Activated CD4-positive, alpha-beta T cell treated with anti-CD3 and anti-CD28 coated beads for 1 hour (primary cell): ENCODE data around the gene ATP6V0D1.
"Not testable (repeated sequence)": the region's sequence is repeated elsewhere in the genome, so short reads cannot be mapped to it uniquely, and the experiment has no call there.

ENCODE experiments used
- DNase-seq: peaks from one replicate; pipeline ENCODE4 v3.0.0-alpha.2; 2020

ATP6V0D1 gene

DNA sequence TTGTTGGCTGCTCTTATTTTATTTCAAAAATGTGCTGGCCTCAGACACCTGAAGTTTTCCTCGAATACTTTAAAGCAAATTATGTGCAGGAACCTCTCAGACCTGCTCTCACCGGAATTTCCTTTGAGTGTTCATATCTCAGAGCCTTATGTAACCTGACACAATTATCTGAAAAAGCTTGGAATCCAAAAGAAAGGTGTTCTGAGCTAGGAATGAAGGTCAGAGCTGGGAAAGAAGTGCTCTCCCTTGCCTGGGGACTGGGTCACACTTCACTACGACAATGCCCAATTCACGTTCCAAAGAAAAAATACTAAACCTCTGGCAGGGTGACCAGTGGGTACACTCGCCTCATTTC, 56.7 kb downstream of the ATP6V0D1 start:
- no peak for DNase-seq

DNA sequence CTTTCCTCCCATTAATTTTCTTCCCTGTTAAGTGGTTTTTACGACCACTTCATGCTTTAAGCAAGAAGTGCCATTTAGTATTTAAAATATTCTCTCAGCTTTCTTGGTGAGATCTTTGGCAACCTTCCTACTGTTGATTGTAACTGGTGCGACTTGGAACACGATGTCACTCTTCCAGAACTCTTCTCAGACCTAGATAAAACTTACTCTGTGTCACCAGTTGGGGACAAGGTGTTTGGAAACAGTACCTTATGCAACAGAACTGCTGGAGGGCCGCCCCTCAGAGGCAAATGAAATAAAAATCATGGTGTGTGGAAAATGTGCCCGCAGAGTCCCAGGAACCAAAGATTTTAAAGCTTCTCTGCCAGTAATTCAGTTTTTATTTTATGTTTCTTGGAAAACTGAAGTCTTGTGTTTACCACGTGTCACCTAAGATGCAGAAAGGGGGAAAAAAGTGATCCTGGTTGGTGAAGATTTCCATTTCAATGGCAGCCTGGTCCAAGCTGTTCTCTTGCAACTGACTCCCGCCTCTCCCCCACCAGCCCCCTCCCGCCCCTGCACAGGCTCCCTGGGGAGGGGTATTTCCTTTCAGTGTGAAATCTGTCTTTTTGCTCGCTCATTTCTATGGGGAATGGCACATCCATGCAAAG, 57.2 kb downstream of the ATP6V0D1 start:
- DNase-seq, result no peak

DNA sequence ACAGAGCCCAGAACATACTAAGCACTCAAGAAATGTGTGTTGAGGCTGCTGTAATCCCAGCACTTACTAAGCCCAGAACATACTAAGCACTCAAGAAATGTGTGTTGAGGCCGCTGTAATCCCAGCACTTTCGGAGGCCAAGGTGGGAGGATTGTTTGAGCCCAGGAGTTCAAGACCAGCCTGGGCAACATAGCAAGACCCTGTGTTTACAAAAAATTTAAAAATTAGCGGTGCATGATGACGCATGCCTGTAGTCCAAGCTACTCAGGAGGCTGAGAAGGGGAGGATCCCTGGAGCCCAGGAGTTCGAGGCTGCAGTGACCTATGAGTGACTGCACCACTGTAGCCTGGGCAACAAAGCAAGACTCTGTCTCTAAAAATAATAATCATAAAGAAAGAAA, 57.9 kb downstream of the ATP6V0D1 start:
- DNase-seq, result no peak

DNA sequence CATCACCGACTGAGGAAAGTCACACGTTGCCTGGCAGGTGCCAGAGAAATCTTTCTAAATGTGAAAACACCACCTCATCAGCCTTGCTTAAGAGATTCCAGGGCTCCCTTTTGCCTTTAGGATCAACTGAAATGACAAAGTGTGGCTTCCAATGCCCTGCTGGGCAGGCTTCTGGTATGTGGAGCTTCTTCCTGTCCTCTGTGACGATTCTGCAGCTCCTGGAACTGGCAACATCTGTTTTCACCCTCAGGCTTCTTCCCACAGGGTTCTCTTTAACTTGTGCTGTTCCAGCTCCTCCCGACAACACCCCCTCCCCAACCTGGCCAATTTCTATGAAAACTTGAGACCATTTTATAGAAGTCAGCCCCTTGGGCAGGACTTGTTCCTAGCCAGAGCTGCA, 59.9 kb downstream of the ATP6V0D1 start:
- DNase-seq, result no peak

DNA sequence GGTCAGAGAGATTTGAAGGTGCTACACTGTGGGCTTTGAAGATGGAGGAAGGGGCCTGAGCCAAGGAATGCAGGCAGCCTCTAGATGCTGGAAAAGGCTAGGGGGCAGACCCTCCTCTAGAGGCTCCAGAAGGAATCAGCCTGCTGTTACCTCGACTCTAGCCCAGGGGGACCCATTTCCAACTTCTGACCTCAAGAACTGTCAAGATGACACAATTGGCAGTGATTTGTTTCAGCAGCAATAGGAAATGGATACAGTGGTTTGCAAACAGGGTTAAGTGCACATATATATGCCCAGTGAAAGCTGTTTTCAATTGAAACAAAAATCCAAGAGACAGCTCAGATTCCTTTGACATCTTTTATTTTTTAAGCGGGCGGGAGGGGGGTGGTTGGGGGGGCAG, 61.0 kb downstream of the ATP6V0D1 start:
- DNase-seq, result no peak

DNA sequence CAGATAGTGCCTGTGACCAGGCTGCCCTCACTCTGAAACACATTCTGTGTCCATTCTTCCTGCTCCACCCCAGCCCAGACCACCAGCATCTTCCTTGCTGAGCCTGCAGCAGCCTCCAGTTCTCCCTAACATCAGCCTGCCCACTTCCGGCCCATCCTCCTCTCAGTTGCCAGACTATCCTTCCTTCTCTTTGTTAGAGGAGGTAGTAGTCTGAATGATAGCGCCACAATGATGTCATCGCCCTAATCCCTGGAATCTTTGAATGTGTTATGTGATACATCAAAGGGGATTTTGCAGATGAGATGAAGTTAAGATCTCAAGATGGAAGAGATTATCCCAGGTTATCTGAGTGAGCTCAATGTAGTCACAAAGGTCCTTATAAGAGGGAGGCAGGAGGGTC, 61.5 kb downstream of the ATP6V0D1 start:
- no peak for DNase-seq

DNA sequence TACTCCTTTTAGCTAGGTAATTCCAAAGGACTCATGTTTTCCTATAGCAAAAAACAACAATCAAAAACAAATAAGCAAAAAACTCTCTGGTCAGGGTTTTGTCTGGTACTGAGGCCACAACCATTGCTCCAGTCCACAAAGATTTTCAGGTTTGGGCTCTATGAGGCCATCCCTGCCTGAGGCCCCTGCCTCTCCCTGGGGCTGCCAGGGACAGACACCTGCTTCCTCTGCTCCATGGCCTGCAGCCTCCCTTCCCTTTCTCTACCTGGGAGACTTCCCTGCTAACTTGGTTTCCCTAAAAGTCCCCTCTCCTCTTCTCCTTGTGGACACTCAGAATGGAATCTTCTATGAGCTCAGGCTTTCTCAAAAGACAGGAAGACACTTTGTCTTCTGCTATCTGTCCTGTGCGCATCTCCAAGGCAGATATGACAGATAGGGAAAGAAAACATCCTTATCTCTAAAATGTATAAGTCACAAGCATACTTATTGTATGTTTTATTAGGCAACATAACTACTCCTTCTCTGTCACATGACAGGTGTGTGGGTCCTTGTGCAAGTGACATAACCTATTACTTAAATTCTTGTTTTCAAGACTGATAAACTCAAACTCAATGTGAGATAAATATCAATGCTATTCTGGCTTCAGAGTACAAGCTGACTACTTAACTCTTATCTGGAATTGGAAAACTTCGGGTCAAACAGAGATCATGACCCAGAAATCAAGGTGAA, 63.5 kb downstream of the ATP6V0D1 start:
- DNase-seq, result no peak

DNA sequence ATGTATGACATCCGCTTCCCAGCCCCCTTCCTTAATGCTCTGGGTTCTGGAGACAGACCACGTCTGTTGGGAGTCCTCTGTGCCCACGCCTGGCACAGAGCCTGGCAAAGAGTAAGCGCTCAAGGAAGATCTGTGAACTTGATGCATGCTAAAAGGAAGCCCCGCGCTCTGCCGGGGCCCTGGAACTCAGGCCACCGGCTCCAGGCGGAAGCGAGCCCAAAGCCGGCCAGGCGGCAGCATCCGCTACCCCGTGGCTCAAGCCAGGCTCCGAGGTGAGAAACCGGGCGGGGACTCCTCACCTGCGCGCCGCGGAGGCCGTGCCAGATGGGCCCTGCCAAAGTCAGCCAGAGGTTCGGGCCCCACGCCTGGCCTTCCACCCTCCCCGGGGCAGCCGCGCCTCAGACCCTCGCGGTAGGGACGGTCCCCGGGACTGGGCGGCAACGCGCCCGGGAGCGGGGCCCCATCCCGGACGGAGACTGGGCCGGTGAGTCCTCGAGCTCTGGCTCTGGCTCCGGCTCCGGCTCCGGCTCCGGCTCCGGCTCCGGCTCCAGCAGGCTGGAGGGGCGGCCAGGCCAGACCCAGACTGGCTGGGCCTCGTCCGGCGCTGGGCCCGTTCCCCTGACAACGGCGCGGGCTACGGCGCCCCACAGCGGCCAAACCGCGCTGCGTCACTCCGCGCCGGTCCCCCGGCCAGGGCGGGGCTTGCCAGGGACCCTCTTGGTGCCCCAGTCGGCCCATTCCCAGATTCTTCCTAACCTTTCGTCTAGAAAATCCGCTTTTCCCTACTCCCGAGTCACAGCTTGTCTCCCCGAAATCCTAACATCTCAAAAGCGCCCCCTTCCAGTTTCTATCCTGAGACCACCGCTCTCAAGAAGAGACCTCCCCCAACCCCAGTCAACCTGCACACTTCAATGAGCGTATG, 64.8 kb downstream of the ATP6V0D1 start, which contains the start of gene ZDHHC1:
ZDHHC1 (minus strand) TSS at position 606 of the 922 bp plus-strand sequence. CDS start 8,702 bp downstream, outside the sequence.
- no peak for DNase-seq

DNA sequence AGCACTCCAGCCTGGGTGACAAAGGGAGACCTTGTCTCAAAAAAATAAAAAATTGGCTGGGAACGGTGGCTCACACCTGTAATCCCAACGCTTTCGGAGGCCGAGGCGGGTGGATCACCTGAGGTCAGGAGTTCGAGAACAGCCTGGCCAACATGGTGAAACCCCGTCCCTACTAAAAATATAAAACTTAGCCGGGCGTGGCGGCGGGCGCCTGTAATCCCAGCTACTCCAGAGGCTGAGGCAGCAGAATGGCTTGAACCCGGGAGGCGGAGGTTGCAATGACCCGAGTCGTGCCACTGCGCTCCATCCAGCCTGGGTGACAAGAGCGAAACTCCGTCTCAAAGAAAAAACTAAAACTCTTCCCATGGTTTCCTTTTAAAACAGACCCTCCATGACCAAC, 65.5 kb downstream of the ATP6V0D1 start:
- DNase-seq, result not testable (repeated sequence)

DNA sequence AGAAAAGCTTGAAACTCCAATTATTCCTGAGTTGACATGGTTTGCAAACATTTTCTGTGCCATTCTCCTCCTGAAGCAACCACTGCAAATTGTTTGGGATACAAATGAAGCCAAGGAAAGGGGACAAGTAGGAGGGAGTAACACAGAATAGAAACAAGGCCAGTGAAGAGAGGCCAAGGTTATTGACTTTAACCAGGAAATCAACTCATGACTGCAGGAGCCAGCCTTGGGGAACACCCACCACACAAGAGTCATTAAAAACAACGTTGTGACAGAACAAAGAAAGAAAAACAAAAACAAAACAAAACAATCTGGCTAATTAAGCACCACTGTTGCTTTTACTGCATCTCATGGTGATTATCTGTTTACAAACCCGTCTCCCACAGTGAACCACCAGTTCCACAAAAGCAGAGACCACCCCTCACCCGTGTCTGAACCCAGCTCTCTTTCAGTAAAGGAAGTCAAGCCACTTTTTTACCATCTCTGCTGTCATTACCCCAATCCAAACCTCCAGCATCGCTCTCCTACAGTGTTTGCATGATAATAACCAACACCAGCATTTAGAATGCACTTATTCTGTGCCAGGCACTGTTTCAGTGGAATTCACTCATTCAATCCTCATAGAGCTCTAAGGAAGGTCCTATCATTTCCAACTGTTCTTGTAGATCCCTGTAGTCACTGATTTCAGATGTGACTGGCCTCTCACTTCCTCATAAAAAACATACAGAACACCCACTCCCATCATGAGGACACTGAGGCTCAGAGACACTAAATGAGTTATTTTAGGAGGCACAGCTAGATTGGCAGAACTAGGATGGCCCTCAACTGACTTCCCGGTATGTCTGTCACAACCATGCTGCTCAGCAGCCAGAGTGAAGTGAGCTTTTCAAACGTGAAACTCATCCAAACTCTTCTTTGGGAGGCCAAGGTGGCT, 66.7 kb downstream of the ATP6V0D1 start:
- DNase-seq, result no peak

DNA sequence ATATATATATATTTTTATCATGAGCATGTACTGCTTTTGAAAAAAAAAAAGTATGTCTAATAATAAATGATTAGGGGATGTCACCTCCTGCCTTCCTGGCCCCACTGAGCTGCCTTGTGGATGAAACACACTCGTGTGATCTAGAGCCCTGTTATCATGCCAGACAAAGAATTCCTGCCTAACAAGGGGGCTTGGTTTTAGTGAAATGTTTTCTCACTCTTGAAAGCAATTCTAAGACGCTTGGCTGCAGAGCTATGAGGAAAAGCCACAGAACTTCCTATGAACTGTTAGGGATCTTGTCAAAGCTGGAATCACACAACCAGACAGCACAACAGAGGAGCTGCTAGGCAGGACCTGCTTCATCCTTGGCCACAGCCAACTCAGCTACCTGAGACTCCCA, 68.7 kb downstream of the ATP6V0D1 start:
- no peak for DNase-seq

DNA sequence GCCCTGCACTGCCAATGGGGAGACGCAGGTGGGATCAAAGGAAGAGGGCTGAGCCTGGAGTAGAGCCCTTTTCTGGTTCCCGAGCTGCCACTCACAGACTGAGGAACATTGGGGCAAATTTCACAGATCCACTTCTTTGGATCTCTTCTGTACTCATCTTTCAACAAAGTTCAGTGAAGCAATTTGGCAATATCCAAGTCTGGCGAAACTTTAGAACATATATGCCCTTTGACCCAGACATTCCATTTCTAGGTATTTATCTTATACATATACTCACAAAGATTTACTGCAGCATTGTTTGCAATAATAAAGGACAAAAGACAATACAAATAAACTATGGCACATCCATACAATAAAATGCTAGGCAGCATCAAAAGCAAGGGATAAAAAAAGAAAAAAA, 69.6 kb downstream of the ATP6V0D1 start:
- DNase-seq, result no peak

DNA sequence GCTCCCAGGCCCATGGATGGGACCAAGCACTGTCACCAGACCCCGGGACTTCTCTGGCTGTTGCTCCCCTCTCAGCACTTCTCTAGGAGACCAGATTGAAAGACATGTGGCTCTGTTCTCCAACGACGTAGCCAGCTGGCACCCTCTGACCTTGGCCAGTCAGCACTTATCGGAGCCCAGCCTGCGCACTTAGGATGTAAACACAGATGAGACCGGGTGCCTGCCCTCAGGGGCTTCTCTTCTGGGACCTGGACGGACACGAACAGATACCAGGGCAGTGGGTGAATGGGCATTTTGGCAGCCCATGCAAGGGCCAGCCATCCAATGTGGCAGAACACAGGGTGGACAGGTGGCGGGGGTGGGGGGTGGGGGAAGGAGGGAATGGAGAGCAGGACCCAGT, 71.3 kb downstream of the ATP6V0D1 start:
- DNase-seq, result no peak

DNA sequence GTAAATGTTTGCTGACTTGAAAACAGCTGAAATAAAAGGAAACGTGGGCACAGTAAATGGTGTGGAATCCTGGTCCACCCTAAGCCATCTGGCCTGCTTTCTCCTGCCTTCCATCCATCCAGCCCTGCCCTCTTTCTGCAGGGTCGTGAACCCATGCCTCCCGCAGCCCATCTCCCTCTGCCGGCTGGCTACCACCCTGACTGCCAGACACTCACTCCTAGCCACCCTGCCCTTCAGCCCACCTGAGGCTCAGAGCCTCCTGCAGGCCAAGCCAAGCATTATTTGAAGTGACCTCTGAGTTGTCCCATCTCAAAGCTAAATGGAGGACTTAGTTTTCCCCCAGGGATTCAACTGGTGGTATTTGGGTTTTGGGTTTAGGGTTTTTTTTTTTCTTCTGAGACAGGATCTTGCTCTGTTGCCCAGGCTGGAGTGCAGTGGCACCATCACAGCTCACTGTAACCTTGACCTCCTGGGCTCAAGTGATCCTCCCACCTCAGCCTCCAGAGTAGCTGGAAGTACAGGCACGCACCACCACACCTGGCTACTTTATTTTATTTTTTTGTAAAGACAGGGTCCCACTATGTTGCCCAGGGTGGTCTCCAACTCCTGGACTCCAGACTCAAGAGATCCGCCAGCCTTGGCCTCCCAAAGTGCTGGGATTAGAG, 73.0 kb downstream of the ATP6V0D1 start:
- no peak for DNase-seq

DNA sequence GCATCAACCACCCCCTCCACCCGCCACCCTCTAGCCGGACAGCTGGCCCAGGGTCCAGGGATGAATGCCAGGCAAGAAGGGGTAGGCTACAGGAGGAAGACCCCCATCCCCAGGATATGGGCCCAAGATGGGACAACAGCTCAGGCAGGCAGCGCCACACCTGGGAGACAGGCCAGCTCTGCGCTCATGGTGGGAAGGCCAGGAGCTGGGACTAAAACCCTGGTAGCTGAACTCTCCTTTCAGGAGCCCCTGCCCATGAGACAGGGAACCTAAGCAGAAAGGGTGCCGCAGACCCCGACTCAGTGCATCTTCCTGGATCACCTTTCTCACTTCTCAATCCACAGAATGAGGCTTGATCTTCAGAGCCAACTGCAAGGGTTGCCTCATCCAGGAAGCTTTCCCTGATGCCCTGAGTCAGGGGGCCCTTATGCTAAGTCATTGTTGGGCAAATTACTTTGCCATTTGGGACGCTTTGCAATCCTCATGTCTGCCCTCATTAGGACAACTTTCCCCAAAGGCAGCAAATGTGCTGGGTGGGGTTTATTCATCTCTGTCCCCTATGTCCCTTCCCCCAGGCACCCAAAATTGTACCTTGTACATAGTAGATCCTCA, 73.7 kb downstream of the ATP6V0D1 start:
- no peak for DNase-seq

DNA sequence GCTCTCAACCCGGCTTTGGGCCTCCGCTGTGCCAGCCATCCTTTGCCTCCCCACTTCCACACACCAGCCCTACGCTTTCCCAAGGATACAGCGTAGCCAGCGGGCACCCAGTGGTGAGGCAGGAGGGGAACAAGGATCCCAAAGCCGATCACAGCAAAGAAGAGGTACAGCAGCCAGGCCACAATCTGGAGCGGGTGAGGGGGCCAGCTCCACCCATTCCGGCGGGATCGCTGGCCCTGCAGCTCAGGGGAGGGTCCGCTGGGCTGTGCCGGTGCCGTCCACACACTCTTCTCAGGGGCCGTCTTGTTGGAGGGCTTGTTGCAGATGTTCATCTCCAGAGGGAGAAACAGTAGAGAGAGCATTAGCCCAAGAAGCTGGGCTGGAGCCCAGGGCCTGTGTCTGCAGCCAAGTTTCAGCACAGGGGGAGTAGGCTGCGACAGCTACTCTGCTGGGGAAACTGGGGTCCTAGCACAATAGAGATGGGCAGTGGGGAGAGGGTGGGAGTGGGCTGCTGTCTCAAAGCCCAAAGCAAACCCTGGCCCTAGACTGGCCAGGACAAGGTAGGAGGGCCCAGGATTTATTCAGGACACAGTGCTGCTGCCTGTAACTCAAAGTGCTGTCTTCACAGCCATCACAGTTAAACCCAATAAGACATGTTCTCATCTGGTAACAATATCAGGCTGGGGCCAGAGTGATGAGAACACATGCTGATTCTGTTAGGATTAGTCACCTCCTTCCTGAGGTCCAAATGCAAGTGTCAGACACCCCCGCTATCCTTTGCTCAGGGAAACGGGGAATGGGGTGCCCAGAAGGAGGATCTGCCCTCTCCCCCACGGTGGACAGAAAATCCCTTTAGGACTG, 74.6 kb downstream of the ATP6V0D1 start:
- DNase-seq, result no peak

DNA sequence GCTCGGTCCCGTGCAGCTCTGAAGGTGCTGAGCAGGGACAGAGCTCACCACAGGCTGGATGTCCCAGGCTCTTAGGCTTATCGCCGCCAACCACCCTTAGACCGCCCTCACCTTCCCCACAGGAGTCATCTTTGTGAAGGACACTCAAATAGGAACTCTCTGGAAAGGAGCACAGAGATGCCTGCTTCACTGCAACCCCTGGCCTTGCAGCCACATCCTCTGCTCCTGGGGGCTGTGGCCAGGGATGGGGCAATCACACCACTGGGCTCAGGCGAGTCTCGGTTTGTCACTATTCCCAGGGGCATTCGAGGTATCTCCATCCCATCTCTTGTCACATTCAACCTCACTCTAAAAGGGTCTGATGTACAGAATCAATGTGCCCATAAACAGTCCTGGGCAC, 75.6 kb downstream of the ATP6V0D1 start:
- no peak for DNase-seq

DNA sequence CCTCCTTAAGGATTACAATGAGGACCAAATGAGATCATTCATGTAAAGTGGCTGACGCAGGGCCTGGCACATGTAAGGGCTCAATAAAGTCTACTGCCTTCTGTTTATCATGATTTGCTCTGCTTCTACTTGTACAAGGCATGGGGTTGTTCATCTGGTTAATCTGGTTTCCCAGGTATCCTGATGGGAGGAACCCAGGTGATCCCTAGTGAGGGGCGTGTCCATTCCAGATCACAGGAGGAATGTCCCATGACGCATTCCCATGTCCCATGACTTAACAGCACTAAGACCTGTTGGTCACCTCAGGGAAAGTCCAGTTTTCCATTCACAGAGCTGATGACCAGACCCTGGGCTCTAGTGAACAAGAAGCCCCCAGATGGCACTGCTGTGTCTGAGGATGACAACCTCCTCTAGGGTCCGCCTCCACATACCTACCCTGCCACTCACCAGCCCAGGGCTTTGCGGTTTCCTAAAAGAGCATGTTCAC, 76.2 kb downstream of the ATP6V0D1 start:
- DNase-seq, result no peak

DNA sequence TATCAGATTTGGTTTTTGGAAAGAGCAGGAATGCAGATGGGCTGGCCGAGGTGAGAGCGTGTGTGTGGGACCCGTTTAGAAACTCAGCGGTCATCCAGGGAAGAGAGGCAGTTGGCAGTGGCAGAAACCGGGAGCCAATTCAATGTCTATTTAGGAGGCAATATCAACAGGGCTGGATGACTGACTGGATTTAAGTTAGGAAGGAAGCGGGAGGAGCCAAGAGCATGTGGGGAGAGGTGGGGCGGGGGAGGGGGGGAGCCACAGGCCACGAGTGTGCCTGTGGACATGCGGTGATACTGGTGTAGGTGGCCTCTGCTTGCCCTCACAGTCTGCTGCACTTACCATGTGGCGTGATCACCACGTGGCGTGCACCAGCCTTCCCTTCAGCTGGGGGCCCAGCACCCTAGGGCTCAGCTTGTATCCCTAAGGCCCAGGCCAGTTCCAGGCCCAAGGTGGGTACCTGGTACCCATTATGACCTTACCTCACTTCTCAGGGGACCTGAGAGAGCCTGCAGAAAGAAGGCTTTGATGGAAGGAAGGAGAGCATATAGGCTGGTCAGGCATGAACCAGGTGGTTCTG, 76.9 kb downstream of the ATP6V0D1 start:
- DNase-seq, result no peak

DNA sequence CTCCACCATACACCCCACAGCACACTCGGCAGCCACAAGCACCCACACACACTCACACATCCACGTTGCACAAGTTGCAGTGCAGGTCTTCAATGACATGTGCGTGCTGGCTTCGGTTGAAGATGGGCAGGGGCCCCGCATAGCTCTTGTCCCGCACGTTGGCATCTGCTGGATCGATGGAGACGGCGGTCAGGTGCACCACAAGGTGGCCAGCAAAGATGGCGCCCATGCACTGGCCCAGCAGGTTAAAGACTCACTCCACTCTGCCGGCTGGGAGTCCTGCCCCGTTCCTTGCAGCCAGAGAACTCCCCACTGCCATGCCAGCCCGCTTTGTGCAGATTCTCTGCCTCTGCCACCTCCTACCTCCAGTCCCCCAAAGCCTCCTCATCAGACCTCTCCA, 80.1 kb downstream of the ATP6V0D1 start:
- DNase-seq, result no peak
